Neural progenitor cell (in vitro differentiated cells): ENCODE results near the gene CSRP1. TPM values are rescaled to one million over a fixed set of nuclear protein-coding genes. Genes with fewer than 3 reads are reported as not detected.

Experiments
- DNase-seq: peaks from one replicate; pipeline ENCODE4 v3.0.0-alpha.2; 2016; ENCODE audit warnings: low spot score
- H2AFZ ChIP-seq: fragments of 200-600 bp; sonication (generic); replicated peaks from 2 replicates; pipeline ENCODE4 v1.6.1; 2016; ENCODE audit warnings: antibody characterized with exemption
- H3F3A ChIP-seq: fragments of 200-600 bp; sonication (generic); 2 replicates; pipeline ENCODE4 v1.6.1; 2016; ENCODE audit warnings: antibody characterized with exemption, low read depth
- H3K27ac ChIP-seq: fragments of 200-600 bp; sonication (generic); 2 replicates; pipeline ENCODE4 v1.5.1; 2016; ENCODE audit warnings: mild to moderate bottlenecking
- H3K27me3 ChIP-seq: fragments of 200-600 bp; sonication (generic); 2 replicates; pipeline ENCODE4 v1.6.1; 2016; ENCODE audit warnings: mild to moderate bottlenecking, moderate library complexity
- H3K36me3 ChIP-seq: fragments of 200-600 bp; sonication (generic); 2 replicates; pipeline ENCODE4 v1.5.1; 2016
- H3K4me1 ChIP-seq: fragments of 200-600 bp; sonication (generic); 2 replicates; pipeline ENCODE4 v1.6.1; 2016; ENCODE audit warnings: mixed run types
- H3K4me2 ChIP-seq: fragments of 200-600 bp; sonication (generic); 2 replicates; pipeline ENCODE4 v1.6.1; 2016
- H3K4me3 ChIP-seq: fragments of 200-600 bp; sonication (generic); 2 replicates; pipeline ENCODE4 v1.5.1; 2016
- H3K79me2 ChIP-seq: fragments of 200-600 bp; sonication (generic); 2 replicates; pipeline ENCODE4 v1.6.1; 2016; ENCODE audit warnings: low read depth
- H3K9ac ChIP-seq: fragments of 200-600 bp; sonication (generic); 2 replicates; pipeline ENCODE4 v1.6.1; 2016
- H3K9me3 ChIP-seq: fragments of 200-600 bp; sonication (generic); 2 replicates; pipeline ENCODE4 v1.5.1; 2016; ENCODE audit warnings: low read depth
- H4K20me1 ChIP-seq: fragments of 200-600 bp; sonication (generic); 2 replicates; pipeline ENCODE4 v1.6.1; 2016; ENCODE audit warnings: low read depth
- H3K27ac Mint-ChIP-seq: 3 replicates; pipeline ENCODE4 v1.8.0; 2021; ENCODE audit warnings: mixed read lengths
- H3K27me3 Mint-ChIP-seq: 2 replicates; pipeline ENCODE4 v1.8.0; 2022; ENCODE audit warnings: low read depth, mild to moderate bottlenecking, inconsistent platforms, moderate library complexity, mixed read lengths; ENCODE audit not compliant: insufficient read depth
- H3K36me3 Mint-ChIP-seq: 3 replicates; pipeline ENCODE4 v1.8.0; 2021; ENCODE audit warnings: mixed read lengths
- H3K4me1 Mint-ChIP-seq: 3 replicates; pipeline ENCODE4 v1.8.0; 2021; ENCODE audit warnings: mixed read lengths
- H3K4me3 Mint-ChIP-seq: 3 replicates; pipeline ENCODE4 v1.8.0; 2021; ENCODE audit warnings: mild to moderate bottlenecking, moderate library complexity, mixed read lengths
- H3K9me3 Mint-ChIP-seq: 3 replicates; pipeline ENCODE4 v1.8.0; 2020; ENCODE audit warnings: mixed read lengths
- CTCF ChIP-seq: fragments of 200-600 bp; sonication (generic); IDR thresholded peaks from 2 replicates; pipeline ENCODE4 v1.5.1; 2017; ENCODE audit warnings: antibody characterized with exemption, mild to moderate bottlenecking
- EZH2 ChIP-seq: fragments of 200-600 bp; sonication (generic); IDR thresholded peaks from 2 replicates; pipeline ENCODE4 v1.6.1; 2017; ENCODE audit warnings: antibody characterized with exemption, mild to moderate bottlenecking, moderate library complexity
- EZH2phosphoT487 ChIP-seq: fragments of 200-600 bp; sonication (generic); IDR thresholded peaks from 2 replicates; pipeline ENCODE4 v1.6.1; 2017; ENCODE audit warnings: antibody characterized with exemption
- total RNA-seq: library from RNA; depleted of rRNA; stranded (reverse); fragments of >200 nt; gene quantifications from 2 replicates; pipeline ENCODE4 v1.2.3, GENCODE V29; 2015; ENCODE audit warnings: low replicate concordance

CSRP1 gene
- total RNA-seq, 1 donor from 2014 or later = 2.5 TPM

- Mint-ChIP-seq H3K27ac (no peak overlapping the region), H3K9me3 (no peaks in the 10 kb centered on the region), H3K4me1 (peaks cover 29% of the 10 kb centered on the region), H3K27me3 (peaks cover 11% of the 10 kb centered on the region), H3K36me3 (no peaks in the 10 kb centered on the region), H3K4me3 (no peak overlapping the region)
- H3K4me3 ChIP-seq = no peak overlapping the region
- H3K27ac ChIP-seq = no peak overlapping the region
- H3K4me2 ChIP-seq = no peak overlapping the region
- H3K79me2 ChIP-seq = no peaks in the 10 kb centered on the region
- H2AFZ ChIP-seq = no peak overlapping the region
- DNase-seq = no peak
- H3K9ac ChIP-seq = no peak overlapping the region
- peaks cover 11% of the 10 kb centered on the region for H3K4me1 ChIP-seq
- H4K20me1 ChIP-seq = no peaks in the 10 kb centered on the region
- peaks cover 3% of the 10 kb centered on the region for H3F3A ChIP-seq
- no peaks in the 10 kb centered on the region for H3K27me3 ChIP-seq
- TF ChIP-seq EZH2 = no peak
- TF ChIP-seq CTCF = no peak
- no peak for TF ChIP-seq EZH2phosphoT487
- H3K36me3 ChIP-seq = no peaks in the 10 kb centered on the region
- H3K9me3 ChIP-seq = no peaks in the 10 kb centered on the region
Measured at GRCh38 chr1:201460814-201461644, 45.9 kb downstream of the CSRP1 start.

DNA sequence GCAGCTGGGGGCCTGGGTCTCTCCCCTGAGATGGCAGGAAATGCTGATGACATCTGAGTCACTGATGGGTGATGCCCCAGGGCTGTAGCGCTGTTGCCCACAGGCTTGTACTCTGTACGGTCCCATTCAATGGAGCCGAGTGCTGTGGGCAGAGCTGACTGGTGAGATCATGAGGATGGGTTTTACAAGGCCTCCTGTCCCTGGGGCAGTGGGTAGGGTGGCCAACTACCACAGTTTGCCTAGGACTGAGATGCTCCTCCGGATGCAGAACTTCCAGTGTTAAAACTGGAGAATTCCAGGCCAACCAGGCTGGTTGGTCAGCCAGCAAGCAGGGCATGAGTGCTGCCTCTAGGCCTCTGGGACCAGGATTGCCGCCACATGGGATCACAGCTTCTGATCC lies 47.1 kb downstream of the CSRP1 start:
- H4K20me1 ChIP-seq = no peaks in the 10 kb centered on the region
- Mint-ChIP-seq H3K27me3 (peaks cover 9% of the 10 kb centered on the region), H3K4me3 (no peak overlapping the region), H3K36me3 (no peaks in the 10 kb centered on the region), H3K9me3 (no peaks in the 10 kb centered on the region), H3K27ac (no peak overlapping the region), H3K4me1 (peaks cover 32% of the 10 kb centered on the region)
- H2AFZ ChIP-seq = no peak overlapping the region
- no peak overlapping the region for H3K27ac ChIP-seq
- H3K4me1 ChIP-seq = peaks cover 11% of the 10 kb centered on the region
- no peak for DNase-seq
- no peak overlapping the region for H3K4me3 ChIP-seq
- no peaks in the 10 kb centered on the region for H3K36me3 ChIP-seq
- H3K4me2 ChIP-seq = no peak overlapping the region
- TF ChIP-seq CTCF (no peak), EZH2phosphoT487 (no peak), EZH2 (no peak)
- peaks cover 3% of the 10 kb centered on the region for H3F3A ChIP-seq
- no peaks in the 10 kb centered on the region for H3K79me2 ChIP-seq
- no peaks in the 10 kb centered on the region for H3K9me3 ChIP-seq
- H3K9ac ChIP-seq = no peak overlapping the region
- no peaks in the 10 kb centered on the region for H3K27me3 ChIP-seq

DNA sequence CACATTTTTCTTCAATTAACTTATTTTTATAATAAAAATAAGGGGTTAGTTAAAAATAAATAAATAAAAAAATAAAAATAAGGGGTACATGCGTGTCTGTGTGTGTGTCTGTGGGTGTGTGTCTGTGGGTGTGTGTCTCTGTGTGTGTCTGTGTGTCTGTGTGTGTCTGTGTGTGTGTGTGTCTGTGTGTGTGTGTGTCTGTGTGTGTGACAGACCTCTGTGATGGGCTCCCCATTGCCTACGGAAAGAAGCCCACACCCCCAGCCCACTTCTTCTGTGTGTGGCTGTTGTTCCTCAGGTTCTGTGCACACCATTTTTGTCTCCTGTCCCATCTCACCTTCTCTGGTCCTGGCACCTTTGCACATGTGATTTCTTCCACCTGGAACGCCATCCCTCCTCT lies 47.9 kb downstream of the CSRP1 start:
- Histone ChIP-seq H3K27ac (no peak overlapping the region), H3F3A (peaks cover 3% of the 10 kb centered on the region), H4K20me1 (no peaks in the 10 kb centered on the region), H2AFZ (no peak overlapping the region), H3K79me2 (no peaks in the 10 kb centered on the region), H3K9ac (no peak overlapping the region), H3K36me3 (no peaks in the 10 kb centered on the region), H3K9me3 (no peaks in the 10 kb centered on the region), H3K4me1 (peaks cover 11% of the 10 kb centered on the region), H3K27me3 (no peaks in the 10 kb centered on the region), H3K4me2 (no peak overlapping the region), H3K4me3 (no peak overlapping the region)
- no peak overlapping the region for H3K4me3 Mint-ChIP-seq
- DNase-seq = no peak
- no peaks in the 10 kb centered on the region for H3K9me3 Mint-ChIP-seq
- no peak overlapping the region for H3K27ac Mint-ChIP-seq
- TF ChIP-seq EZH2phosphoT487 = no peak
- TF ChIP-seq EZH2 = no peak
- TF ChIP-seq CTCF = no peak
- no peaks in the 10 kb centered on the region for H3K36me3 Mint-ChIP-seq
- peaks cover 35% of the 10 kb centered on the region for H3K4me1 Mint-ChIP-seq
- peaks cover 13% of the 10 kb centered on the region for H3K27me3 Mint-ChIP-seq
